HEK293 (cell line): Measurements from ENCODE around the gene PBRM1.

Experiments used
- BCL11A ChIP-seq: fragments of 450-650 bp; formaldehyde crosslinking; IDR thresholded peaks from 2 replicates; pipeline ENCODE4 v1.5.1; 2016; ENCODE audit warnings: low read depth, missing biosample characterization, missing genetic modification characterization
- CTCF ChIP-seq: fragments of 450-650 bp; formaldehyde crosslinking; IDR thresholded peaks from 2 replicates; pipeline ENCODE4 v1.5.1; 2016; ENCODE audit warnings: missing biosample characterization, missing genetic modification characterization
- KLF9 ChIP-seq: fragments of 450-650 bp; formaldehyde crosslinking; IDR thresholded peaks from 2 replicates; pipeline ENCODE4 v1.5.1; 2016; ENCODE audit warnings: missing biosample characterization, missing genetic modification characterization, low read depth
- SETDB1 ChIP-seq: IDR thresholded peaks from one replicate; pipeline ENCODE4 v1.6.1; 2017; ENCODE audit warnings: mild to moderate bottlenecking, low read length, moderate library complexity, mixed read lengths; ENCODE audit not compliant: insufficient read length
- ZBTB49 ChIP-seq: fragments of 450-650 bp; formaldehyde crosslinking; IDR thresholded peaks from 2 replicates; pipeline ENCODE4 v1.5.1; 2016; ENCODE audit warnings: missing biosample characterization, missing genetic modification characterization, low read depth
- ZNF148 ChIP-seq: fragments of 450-650 bp; formaldehyde crosslinking; IDR thresholded peaks from 2 replicates; pipeline ENCODE4 v1.5.0; 2017; ENCODE audit warnings: missing biosample characterization, missing genetic modification characterization, borderline replicate concordance
- ZNF175 ChIP-seq: fragments of 450-650 bp; formaldehyde crosslinking; IDR thresholded peaks from 2 replicates; pipeline ENCODE4 v1.5.1; 2016; ENCODE audit warnings: missing biosample characterization, missing genetic modification characterization
- ZNF274 ChIP-seq, 2 experiments: fragments of 200-500 bp in 1 of 2; fragments of 450-650 bp in 1 of 2; sonication (Bioruptor generic) in 1 of 2; formaldehyde crosslinking in 1 of 2; IDR thresholded peaks; 2 replicates each; pipeline versions ENCODE4 v1.5.1 to v1.6.1; 2014 to 2016; ENCODE audit warnings: borderline replicate concordance in 1 of 2, inconsistent platforms in 1 of 2, low read length in 1 of 2, missing biosample characterization in 1 of 2, missing genetic modification characterization in 1 of 2
- ZNF354C ChIP-seq: fragments of 450-650 bp; formaldehyde crosslinking; IDR thresholded peaks from 2 replicates; pipeline ENCODE4 v1.5.1; 2016; ENCODE audit warnings: missing biosample characterization, missing genetic modification characterization, low read depth, borderline replicate concordance

GRCh38 chr3:52552089-52552488 lies 133.6 kb downstream of the PBRM1 start:
- TF ChIP-seq CTCF = no peak
- TF ChIP-seq ZBTB49 = no peak
- no peak for TF ChIP-seq KLF9 (tag by site-specific recombination)
- no peak for TF ChIP-seq ZNF274 (IDR thresholded peaks at IDR 0.05; ENCODE audit: low read length)
- no peak for TF ChIP-seq ZNF274 (tag by site-specific recombination; IDR thresholded peaks at IDR 0.05; ENCODE audit: borderline replicate concordance)
- no peak for TF ChIP-seq ZNF354C (tag by site-specific recombination)
- no peak for TF ChIP-seq ZNF175 (tag by site-specific recombination)
- TF ChIP-seq ZNF148 (tag by site-specific recombination) = no peak
- no peak for TF ChIP-seq BCL11A
- TF ChIP-seq SETDB1 = no peak
